VCaP (cell line): Measurements from ENCODE around the gene PCBD1.

ENCODE experiments used
- H3K27ac ChIP-seq: fragments of 450-650 bp; 2 replicates; pipeline ENCODE4 v1.5.1; 2017
- TF ChIP-seq, protein P1 (sequence below): fragments of 450-650 bp; conservative IDR thresholded peaks from 2 replicates; pipeline ENCODE4 v1.5.1; 2017; ENCODE audit warnings: mild to moderate bottlenecking, moderate library complexity

PCBD1 gene

DNA sequence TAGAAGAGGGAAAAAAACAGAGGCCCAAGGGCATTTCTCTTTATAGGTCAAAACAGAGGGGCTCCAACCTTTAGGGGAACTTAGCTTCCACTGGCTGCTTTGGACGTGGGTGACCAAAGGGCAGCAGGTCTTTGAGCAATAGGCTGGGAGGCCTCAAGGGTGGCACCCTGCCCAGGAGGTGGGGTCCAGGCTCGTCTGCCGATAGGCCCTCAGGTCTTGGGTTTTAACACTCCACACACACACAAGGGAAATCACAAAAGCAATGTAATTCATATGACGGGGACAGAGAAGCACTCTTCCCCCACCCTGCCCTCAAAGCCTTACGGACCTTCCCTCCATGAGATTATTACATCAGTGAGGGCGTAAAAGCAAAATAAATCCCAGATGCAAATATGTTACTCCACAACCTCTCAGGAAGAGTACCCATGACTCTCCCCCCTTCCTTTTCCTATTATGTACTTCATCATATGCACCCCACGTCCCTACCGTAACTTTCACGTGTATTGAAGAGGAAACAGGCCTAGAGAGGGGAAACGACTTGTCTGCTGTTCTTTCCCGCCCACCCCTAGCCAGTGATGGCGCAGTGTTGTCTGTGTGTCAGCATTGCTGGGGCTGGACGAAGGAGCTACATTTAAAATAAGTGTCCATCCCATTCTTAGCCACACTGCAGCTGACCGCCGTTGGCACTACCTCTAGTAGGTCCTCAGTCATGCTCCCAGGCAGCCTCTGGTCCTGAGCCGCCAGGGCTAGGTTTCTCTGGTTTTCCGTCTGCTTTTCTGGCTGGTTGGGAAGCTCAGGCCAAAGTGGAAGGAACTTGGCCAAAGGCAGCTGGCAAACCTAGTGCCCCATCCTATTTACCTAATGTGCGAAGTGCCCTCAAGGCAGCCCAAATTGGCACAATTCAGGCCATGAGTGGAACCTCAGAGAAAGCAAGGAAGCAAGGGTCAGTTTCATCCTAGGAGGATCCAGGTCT is 2.1 kb downstream of the PCBD1 start:
- H3K27ac ChIP-seq = peak overlapping the region; percentile 96; the same call in 1 of the 2 replicates
- TF ChIP-seq, protein P1, sequence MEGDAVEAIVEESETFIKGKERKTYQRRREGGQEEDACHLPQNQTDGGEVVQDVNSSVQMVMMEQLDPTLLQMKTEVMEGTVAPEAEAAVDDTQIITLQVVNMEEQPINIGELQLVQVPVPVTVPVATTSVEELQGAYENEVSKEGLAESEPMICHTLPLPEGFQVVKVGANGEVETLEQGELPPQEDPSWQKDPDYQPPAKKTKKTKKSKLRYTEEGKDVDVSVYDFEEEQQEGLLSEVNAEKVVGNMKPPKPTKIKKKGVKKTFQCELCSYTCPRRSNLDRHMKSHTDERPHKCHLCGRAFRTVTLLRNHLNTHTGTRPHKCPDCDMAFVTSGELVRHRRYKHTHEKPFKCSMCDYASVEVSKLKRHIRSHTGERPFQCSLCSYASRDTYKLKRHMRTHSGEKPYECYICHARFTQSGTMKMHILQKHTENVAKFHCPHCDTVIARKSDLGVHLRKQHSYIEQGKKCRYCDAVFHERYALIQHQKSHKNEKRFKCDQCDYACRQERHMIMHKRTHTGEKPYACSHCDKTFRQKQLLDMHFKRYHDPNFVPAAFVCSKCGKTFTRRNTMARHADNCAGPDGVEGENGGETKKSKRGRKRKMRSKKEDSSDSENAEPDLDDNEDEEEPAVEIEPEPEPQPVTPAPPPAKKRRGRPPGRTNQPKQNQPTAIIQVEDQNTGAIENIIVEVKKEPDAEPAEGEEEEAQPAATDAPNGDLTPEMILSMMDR = no peak

DNA sequence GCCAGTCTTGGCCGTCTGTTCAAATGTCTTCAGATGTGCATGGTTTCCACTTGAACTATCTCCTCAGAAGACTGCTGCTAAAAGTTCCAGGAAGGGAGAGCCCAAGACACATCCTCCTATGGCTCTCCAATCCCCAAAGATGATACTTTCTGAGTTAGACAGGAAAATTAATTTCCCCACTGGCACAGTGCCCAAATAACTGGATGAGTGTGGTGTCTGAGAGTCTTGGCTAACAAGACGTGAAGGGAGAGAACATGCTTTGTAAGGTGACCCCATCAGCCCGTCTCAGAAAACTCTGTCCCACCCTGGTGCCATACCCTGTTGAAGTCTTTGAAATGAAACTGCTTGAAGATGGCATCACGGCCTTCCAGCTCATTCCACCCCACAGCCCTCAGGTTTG is 2.9 kb downstream of the PCBD1 start:
- TF ChIP-seq, protein P1 = no peak
- no peak overlapping the region for H3K27ac ChIP-seq

DNA sequence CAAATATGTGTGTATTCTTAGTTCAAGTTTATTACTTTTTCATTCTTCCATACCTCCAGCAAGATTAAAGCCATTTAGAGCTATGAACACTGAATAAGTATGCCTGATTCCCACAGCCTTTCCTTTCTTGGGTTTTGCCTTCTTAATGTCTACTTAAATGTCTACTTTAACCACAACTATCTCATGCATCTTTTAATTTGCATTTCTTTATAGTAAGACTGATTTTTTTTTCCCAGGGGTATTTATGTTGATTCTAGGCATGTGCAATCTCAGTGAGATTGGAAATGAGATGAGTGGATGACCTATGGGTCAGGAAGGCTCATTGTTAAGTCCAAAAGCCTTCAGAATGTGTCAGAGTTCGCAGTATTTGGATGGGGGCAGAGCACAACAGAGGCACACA is 3.6 kb downstream of the PCBD1 start:
- H3K27ac ChIP-seq = no peak overlapping the region
- TF ChIP-seq, protein P1 = no peak

DNA sequence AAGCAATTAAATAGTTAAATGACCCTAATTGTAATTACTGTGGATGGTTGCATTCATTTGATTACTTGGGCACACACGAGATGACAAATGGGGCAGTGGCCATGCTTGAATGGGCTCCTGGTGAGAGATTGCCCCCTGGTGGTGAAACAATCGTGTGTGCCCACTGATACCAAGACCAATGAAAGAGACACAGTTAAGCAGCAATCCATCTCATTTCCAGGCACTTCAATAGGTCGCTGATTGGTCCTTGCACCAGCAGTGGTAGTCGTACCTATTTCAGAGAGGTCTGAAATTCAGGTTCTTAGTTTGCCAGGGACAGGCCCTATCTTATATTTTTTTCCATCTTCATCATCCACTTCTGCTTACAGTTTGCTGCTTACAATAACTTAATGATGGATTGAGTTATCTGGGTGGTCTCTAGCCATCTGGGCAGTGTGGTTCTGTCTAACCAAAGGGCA is 8.3 kb downstream of the PCBD1 start:
- TF ChIP-seq, protein P1 = peak; percentile 95

DNA sequence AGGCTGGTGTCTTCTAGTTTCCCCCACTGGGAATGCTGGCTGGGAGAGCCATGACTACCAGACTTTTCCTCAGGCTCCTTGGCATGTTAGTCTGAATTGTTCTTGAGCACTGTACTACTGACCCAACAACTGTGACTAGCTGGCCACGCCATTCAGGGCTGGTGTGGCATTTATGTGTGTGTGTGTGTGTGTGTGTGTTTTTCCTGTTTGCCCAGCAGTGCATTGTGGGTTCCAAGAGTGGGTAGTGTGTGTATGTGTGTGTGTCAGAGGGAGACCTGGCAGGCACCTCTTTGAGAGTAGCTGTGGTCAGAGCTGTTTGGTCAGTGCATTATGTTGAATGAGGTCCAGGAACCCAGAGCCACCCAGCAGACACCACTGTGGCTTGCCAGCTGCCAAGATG is 9.2 kb downstream of the PCBD1 start:
- TF ChIP-seq, protein P1 = no peak
- H3K27ac ChIP-seq = peak overlapping the region; percentile 76

More for the DNA sequence above, 8.3 kb downstream of the PCBD1 start:
- H3K27ac ChIP-seq = peak overlapping the region; percentile 76

DNA sequence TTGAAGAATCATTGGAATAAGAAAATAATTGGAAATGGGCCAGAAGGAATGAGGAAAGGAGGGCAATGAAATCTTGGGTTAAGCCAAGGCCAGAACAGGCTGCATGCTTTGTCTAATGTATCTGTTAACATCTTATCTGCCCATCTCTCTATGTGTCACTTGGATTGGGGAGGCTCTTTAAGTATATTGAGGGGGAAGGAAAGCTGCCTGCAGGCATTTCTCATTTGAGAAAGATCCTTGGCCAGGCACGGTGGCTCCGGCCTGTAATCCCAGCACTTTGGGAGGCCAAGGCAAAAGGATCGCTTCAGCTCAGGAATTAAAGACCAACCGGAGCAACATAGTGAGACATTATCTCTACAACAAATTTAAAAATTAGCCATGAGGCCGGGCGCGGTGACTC is 14.3 kb downstream of the PCBD1 start:
- H3K27ac ChIP-seq = no peak overlapping the region
- TF ChIP-seq, protein P1 = no peak

DNA sequence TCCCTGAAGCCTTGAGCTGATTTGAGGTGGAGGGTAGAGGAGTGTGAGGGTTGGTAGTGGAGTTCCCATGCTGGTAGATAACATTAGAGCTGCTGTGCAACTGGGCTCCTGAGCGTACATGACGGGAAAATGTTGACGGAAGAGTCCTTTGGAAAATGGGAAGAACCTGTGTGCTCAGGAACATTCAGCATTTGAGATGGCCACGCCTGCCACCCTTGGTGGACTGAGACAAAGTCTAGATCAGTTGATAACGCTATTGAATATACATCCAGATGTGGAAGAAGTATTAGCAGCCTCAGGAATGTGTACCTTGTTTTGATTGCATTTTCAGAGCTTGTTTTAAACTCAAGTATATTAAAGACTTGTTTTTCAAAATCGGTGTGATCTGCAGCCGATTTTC is 16.1 kb downstream of the PCBD1 start:
- TF ChIP-seq, protein P1 = no peak
- no peak overlapping the region for H3K27ac ChIP-seq
